Measurements from ENCODE around the gene TUBA4B.

- TF ChIP-seq CTCF (IDR thresholded peaks at IDR 0.05) (no peak), ZFX (IDR thresholded peaks at IDR 0.05; ENCODE audit: borderline replicate concordance) (no peak)
Observed at GRCh38 chr2:219261024-219261855, 8.2 kb downstream of the TUBA4B start.

Measured in 22Rv1 (cell line).